NOMO-1 (cell line): Measurements from ENCODE around the gene AXIN1.
A peak's percentile ranks its signal among the peaks of the same experiment; 100 is the strongest.
"Not testable (repeated sequence)": the region's sequence is repeated elsewhere in the genome, so short reads cannot be mapped to it uniquely, and the experiment has no call there.

Source experiments
- DNase-seq, 2 experiments: peaks; one replicate each; lab custom pipeline; 2025; ENCODE audit not compliant: unreplicated experiment in 2 of 2; lab: John Stamatoyannopoulos, UW

Gene AXIN1

DNA sequence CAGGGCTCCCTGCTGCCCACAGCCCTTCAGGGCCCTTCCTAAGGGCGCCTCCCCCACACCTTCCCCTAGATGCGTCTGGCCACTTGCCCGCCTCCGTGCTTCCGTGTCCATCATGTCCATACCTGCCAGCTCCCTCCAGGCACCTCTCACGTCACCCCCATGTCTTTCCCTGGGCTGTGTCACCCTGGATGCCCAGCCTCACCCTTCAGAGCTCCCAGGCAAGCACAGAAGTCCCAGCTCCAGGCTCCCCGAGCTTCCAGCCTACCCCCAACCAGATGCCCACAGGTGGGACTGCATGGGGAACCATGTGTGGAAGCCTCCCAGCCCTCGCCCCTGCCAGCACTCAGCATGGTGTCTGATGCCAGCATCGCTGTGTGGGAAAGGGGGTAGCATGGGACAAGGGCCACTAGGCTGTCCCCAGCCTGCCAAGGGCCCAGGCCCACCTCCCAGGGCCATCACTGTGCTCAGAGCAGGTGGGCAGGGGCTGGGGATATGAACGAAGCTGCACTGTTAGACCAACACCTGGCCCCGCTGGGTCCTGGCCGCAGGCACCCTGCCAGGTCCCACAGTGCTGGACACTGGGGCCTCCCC lies 1.9 kb upstream of the AXIN1 start:
- DNase-seq = no peak

GRCh38 chr16:353404-354290 lies 1.1 kb upstream of the AXIN1 start:
- no peak for DNase-seq

DNA sequence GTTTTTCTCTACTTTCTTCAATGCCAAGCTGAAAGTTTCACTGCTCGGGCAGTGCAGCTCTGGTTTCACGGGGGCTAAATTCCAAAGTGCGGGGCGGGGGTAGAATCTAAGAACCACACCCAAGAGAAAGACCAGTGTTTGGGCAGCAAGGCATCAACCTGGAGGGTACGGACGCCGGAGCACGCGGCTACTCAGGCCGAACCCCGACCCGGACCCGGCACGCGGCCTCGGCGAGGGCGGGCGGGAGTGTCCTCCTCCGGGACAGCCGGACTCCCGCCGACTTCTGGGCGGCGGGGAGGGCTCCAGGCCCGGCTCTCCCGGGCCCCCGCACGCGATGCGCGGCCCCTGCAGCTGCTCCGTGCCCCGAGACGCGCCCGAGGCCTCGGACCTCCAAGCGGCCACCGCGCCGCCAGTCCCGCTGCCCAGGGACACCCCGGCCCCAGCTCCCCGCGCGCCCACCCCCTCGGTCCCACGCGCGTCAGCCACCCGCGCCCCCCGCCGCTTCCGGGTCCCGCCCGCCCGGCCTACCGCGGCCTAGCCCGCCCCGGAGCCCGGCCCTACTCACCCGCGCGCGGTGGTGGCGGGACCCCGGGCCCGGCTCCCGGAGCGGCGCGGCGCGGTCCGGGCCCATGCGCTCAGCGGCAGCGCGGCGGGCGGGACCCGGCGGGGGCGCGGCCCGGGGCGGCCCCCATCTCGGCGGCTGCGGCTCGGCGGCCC lies 561 bp downstream of the AXIN1 start:
- DNase-seq = no peak

DNA sequence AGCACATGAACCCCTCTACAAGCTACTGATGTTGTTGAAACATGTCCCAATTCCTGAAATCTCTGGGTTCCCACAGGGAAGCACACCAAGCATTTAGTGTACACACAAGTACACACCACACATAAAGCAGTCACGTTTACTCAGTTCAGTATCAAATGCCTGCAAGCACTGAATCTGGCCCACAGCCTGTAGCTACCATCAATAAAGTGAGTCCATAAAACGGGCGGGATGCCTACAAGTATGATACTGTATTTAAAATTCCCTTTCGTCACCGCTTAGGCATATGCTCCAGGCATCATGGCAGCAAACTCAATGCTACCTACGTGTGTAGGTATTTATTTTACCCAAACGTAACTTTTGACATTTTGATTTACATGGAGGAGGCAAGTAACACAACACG lies 2.3 kb downstream of the AXIN1 start:
- DNase-seq = no peak

DNA sequence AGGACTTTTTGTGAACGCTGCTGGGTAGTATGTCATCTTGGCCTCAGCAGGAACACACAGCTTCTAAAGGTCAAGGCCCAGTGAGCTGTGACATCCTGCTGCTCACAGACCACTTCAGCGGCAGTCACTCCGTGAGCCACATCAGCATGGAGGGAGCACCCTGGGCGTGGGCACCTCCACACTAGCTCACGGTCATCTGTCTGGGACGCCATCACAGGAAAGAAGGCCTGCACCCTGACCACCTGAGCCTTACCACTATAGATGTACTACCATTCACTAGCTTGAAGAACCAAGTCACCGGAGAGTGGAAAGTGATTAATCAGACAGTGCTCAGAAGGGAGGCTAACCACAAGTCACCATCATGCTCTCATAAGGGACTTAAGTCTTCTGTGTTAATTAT lies 3.3 kb downstream of the AXIN1 start:
- no peak for DNase-seq

- DNase-seq = not testable (repeated sequence)
Observed at GRCh38 chr16:348495-348894, 4.0 kb downstream of the AXIN1 start.

GRCh38 chr16:347203-347602 lies 5.3 kb downstream of the AXIN1 start:
- no peak for DNase-seq

DNA sequence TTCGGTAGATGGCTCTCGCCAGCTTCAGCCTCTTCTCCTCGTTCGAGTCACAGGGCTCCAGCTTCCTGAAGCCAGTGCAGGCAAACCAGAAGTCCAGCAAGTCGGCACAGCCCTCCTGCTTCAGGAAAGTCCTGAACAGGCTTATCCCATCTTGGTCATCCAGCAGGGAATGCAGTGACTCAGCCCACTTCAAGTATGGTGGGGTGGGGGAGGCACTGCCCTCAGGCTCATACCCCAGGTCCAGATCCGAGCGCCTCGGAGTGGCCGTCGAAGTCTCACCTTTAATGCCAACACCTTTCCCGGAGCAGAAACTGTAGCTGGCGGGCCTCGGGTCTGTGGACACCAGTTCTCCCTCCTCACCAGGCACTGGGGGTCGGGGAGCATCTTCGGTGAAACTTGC lies 5.9 kb downstream of the AXIN1 start:
- DNase-seq = no peak

GRCh38 chr16:345772-346171 lies 6.8 kb downstream of the AXIN1 start:
- no peak for DNase-seq

- no peak for DNase-seq
Observed at GRCh38 chr16:342455-343213, 9.9 kb downstream of the AXIN1 start.

DNA sequence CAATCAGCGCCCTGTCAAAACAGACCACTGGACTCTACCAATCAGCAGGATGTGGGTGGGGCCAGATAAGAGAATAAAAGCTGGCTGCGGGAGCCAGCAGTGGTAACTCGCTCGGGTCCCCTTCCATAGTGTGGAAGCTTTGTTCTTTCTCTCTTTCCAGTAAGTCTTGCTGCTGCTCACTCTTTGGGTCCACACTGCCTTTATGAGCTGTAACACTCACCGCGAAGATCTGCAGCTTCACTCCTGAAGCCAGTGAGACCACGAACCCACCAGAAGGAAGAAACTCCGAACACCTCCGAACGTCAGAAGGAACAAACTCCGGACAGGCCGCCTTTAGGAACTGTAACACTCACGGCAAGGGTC lies 10.6 kb downstream of the AXIN1 start:
- DNase-seq = not testable (repeated sequence)

GRCh38 chr16:341095-341973 lies 11.2 kb downstream of the AXIN1 start:
- DNase-seq = not testable (repeated sequence)

- DNase-seq = no peak
Observed at GRCh38 chr16:340370-341091, 12.0 kb downstream of the AXIN1 start.

DNA sequence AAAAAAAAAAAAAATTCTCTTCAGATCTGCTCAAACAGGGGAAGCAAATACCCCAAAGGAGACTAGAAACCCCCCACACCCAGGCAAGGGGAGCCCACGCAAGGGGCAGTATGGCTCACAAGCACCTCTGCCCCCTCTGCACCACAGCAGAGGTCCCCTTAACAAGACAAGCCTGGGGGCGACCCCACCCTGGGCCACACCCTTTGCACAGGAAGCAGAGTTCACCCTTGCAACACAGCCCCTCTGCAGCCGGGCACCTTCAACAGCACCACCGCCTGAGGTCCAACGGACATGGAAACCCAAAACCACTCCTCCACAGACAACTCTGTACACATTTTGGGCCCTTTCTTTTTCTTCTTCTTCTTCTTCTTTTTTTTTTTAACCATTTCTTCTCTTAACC lies 12.8 kb downstream of the AXIN1 start:
- DNase-seq = peak; percentile 88 to 91

GRCh38 chr16:337975-338575 lies 14.4 kb downstream of the AXIN1 start:
- DNase-seq = peak; percentile 53 to 65

DNA sequence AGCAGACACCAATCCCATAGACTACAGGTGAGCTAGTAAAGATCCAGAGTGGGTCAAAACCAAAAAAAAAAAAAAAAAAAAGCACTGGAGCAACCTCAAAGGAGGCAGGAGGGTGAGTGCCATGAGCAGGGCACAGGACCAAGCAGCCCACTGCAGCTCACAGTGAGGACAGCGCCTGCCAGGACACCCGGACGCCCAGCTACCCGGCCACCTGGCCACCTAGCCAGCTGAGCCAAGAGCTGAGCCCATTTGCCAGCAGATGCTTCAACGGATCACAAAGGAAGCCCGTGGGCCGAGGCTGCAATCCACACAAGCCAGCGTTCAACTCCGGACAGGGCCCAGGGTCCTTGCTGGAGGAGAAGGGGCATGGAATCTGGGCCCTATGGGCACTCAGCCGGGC lies 15.1 kb downstream of the AXIN1 start:
- no peak for DNase-seq

DNA sequence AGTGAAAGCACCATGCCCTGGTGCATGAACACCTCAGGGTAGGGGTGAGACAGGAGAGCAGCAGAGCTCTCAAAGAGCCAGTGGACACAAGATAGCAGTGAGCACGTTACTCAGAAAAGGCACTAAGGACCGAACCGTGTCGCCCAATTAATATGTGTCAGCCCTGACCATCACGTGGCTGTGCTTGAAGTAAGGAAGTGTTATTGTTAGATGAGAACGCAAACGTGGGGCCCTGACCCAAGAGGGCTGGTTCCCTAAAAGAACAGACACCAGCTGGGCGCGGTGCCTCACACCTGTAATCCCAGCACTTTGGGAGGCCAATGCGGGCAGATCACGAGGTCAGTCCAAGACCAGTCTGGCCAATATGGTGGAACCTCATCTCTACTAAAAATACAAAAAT lies 16.3 kb downstream of the AXIN1 start:
- DNase-seq = peak; percentile 55 to 58

- not testable (repeated sequence) for DNase-seq
Observed at GRCh38 chr16:334861-335632, 17.5 kb downstream of the AXIN1 start.
